HG03457 (cell line): ENCODE results near the gene PAIP2.
"Not testable (repeated sequence)": the region's sequence is repeated elsewhere in the genome, so short reads cannot be mapped to it uniquely, and the experiment has no call there.

Experiments used
- ATAC-seq: cut with Tn5 transposase; IDR thresholded peaks from one replicate; pipeline ENCODE4 v1.9.1; 2021; ENCODE audit warnings: moderate number of reproducible peaks; ENCODE audit not compliant: unreplicated experiment

Gene PAIP2

GRCh38 chr5:139314276-139314675, 27.4 kb upstream of the PAIP2 start:
- ATAC-seq = no peak

- no peak for ATAC-seq
These were observed 26.5 kb upstream of the PAIP2 start for GRCh38 chr5:139315056-139315615.

GRCh38 chr5:139335811-139336210, 5.8 kb upstream of the PAIP2 start:
- ATAC-seq = no peak

GRCh38 chr5:139340051-139340450, 1.6 kb upstream of the PAIP2 start:
- ATAC-seq = no peak

GRCh38 chr5:139341187-139341688, 416 bp upstream of the PAIP2 start:
- ATAC-seq = no peak

GRCh38 chr5:139342423-139342723, 719 bp downstream of the PAIP2 start:
- no peak for ATAC-seq

GRCh38 chr5:139343476-139343875, 1.8 kb downstream of the PAIP2 start:
- ATAC-seq = no peak

GRCh38 chr5:139344177-139344576, 2.5 kb downstream of the PAIP2 start:
- ATAC-seq = no peak

GRCh38 chr5:139345442-139345841, 3.8 kb downstream of the PAIP2 start:
- not testable (repeated sequence) for ATAC-seq

- not testable (repeated sequence) for ATAC-seq
These were observed 6.2 kb downstream of the PAIP2 start for GRCh38 chr5:139347863-139348262.

- ATAC-seq = no peak
These were observed 12.5 kb downstream of the PAIP2 start for GRCh38 chr5:139354186-139354585.

- ATAC-seq = not testable (repeated sequence)
These were observed 14.2 kb downstream of the PAIP2 start for GRCh38 chr5:139355900-139356299.

GRCh38 chr5:139358064-139358463, 16.4 kb downstream of the PAIP2 start:
- ATAC-seq = no peak

- ATAC-seq = no peak
These were observed 18.7 kb downstream of the PAIP2 start for GRCh38 chr5:139360384-139360783.

- ATAC-seq = no peak
These were observed 20.3 kb downstream of the PAIP2 start for GRCh38 chr5:139361835-139362429.

- no peak for ATAC-seq
These were observed 22.3 kb downstream of the PAIP2 start for GRCh38 chr5:139363937-139364336.

- no peak for ATAC-seq
These were observed 22.8 kb downstream of the PAIP2 start for GRCh38 chr5:139364466-139364865.

GRCh38 chr5:139368613-139369012, 27.0 kb downstream of the PAIP2 start:
- ATAC-seq = no peak

- no peak for ATAC-seq
These were observed 27.5 kb downstream of the PAIP2 start for GRCh38 chr5:139369181-139369580.

GRCh38 chr5:139371482-139372435, 30.1 kb downstream of the PAIP2 start:
- no peak for ATAC-seq

- no peak for ATAC-seq
These were observed 33.3 kb downstream of the PAIP2 start for GRCh38 chr5:139374909-139375308.

- no peak for ATAC-seq
These were observed 34.7 kb downstream of the PAIP2 start for GRCh38 chr5:139376364-139376763.
